Activated CD4-positive, CD25-positive, alpha-beta regulatory T cell treated with anti-CD3 and anti-CD28 coated beads, Interleukin-2, amount 50 U/mL, for 16 hours (primary cell): ENCODE results near the gene TIRAP.
"Not testable (repeated sequence)": the region's sequence is repeated elsewhere in the genome, so short reads cannot be mapped to it uniquely, and the experiment has no call there.

Experiments used
- DNase-seq: peaks from one replicate; pipeline ENCODE4 v3.0.0-alpha.2; 2020; ENCODE audit warnings: low read depth, low spot score

Gene TIRAP

GRCh38 chr11:126282736-126283591 lies at the start of gene TIRAP:
TSS of gene TIRAP (plus strand) at chr11:126283093. CDS start at chr11:126290895, 7,802 bp downstream.
- DNase-seq = peak; percentile 30

- no peak for DNase-seq
Observed at GRCh38 chr11:126233391-126233790, 49.5 kb upstream of the TIRAP start.

- DNase-seq = no peak
Observed at GRCh38 chr11:126246636-126247035, 36.3 kb upstream of the TIRAP start.

GRCh38 chr11:126253265-126253664 lies 29.6 kb upstream of the TIRAP start:
- DNase-seq = no peak

- DNase-seq = no peak
Observed at GRCh38 chr11:126254819-126255218, 28.1 kb upstream of the TIRAP start.

- not testable (repeated sequence) for DNase-seq
Observed at GRCh38 chr11:126255507-126255906, 27.4 kb upstream of the TIRAP start.

GRCh38 chr11:126256216-126256615 lies 26.7 kb upstream of the TIRAP start:
- no peak for DNase-seq

GRCh38 chr11:126257144-126257543 lies 25.7 kb upstream of the TIRAP start:
- no peak for DNase-seq

GRCh38 chr11:126257764-126258163 lies 25.1 kb upstream of the TIRAP start:
- no peak for DNase-seq

GRCh38 chr11:126262216-126262615 lies 20.7 kb upstream of the TIRAP start:
- no peak for DNase-seq

GRCh38 chr11:126263489-126263888 lies 19.4 kb upstream of the TIRAP start:
- DNase-seq = no peak

- DNase-seq = no peak
Observed at GRCh38 chr11:126265811-126266210, 17.1 kb upstream of the TIRAP start.

GRCh38 chr11:126267650-126268049 lies 15.2 kb upstream of the TIRAP start:
- no peak for DNase-seq

- DNase-seq = no peak
Observed at GRCh38 chr11:126268361-126268707, 14.6 kb upstream of the TIRAP start.

GRCh38 chr11:126268708-126269579 lies 13.9 kb upstream of the TIRAP start, which contains the start of the genes FOXRED1 and SRPRA:
TSS of gene FOXRED1 (plus strand) at chr11:126269154. CDS start at chr11:126269207, 53 bp downstream.
TSS of gene SRPRA (minus strand) at chr11:126268895. CDS start at chr11:126268804, 91 bp downstream.
- peak; percentile 100 for DNase-seq

GRCh38 chr11:126277322-126277721 lies 5.6 kb upstream of the TIRAP start:
- no peak for DNase-seq

GRCh38 chr11:126277780-126278179 lies 5.1 kb upstream of the TIRAP start:
- DNase-seq = no peak

- DNase-seq = no peak
Observed at GRCh38 chr11:126279191-126279590, 3.7 kb upstream of the TIRAP start.

- no peak for DNase-seq
Observed at GRCh38 chr11:126280595-126280994, 2.3 kb upstream of the TIRAP start.

GRCh38 chr11:126281245-126281644 lies 1.6 kb upstream of the TIRAP start:
- no peak for DNase-seq

- no peak for DNase-seq
Observed at GRCh38 chr11:126281666-126282175, 1.2 kb upstream of the TIRAP start.

- DNase-seq = no peak
Observed at GRCh38 chr11:126282361-126282735, 545 bp upstream of the TIRAP start.
